ENCODE results near the gene LRRC3. TPM values are rescaled to one million over a fixed set of nuclear protein-coding genes. Genes with fewer than 3 reads are reported as not detected.

Gene LRRC3
- total and polyA plus RNA-seq, 4 donors: 3.0 to 14.2 (median 7.5) TPM

GRCh38 chr21:44456214-44456914 lies 1.1 kb downstream of the LRRC3 start:
- no peak for TF ChIP-seq NR2F2 (IDR thresholded peaks at IDR 0.05)
- no peak for TF ChIP-seq FOXA2 (IDR thresholded peaks at IDR 0.05)
- TF ChIP-seq SP1 (IDR thresholded peaks at IDR 0.05): no peak
- no peak for TF ChIP-seq MAX (IDR thresholded peaks at IDR 0.05)
- TF ChIP-seq REST (IDR thresholded peaks at IDR 0.05): no peak
- TF ChIP-seq GABPA (IDR thresholded peaks at IDR 0.05 in 1 of 2, conservative IDR thresholded peaks at IDR 0.05 in 1 of 2): no peak
- TF ChIP-seq, protein P1, sequence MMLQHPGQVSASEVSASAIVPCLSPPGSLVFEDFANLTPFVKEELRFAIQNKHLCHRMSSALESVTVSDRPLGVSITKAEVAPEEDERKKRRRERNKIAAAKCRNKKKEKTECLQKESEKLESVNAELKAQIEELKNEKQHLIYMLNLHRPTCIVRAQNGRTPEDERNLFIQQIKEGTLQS (IDR thresholded peaks at IDR 0.05): no peak
- TF ChIP-seq HNF4A (conservative IDR thresholded peaks at IDR 0.05): no peak
- TF ChIP-seq, protein P2, sequence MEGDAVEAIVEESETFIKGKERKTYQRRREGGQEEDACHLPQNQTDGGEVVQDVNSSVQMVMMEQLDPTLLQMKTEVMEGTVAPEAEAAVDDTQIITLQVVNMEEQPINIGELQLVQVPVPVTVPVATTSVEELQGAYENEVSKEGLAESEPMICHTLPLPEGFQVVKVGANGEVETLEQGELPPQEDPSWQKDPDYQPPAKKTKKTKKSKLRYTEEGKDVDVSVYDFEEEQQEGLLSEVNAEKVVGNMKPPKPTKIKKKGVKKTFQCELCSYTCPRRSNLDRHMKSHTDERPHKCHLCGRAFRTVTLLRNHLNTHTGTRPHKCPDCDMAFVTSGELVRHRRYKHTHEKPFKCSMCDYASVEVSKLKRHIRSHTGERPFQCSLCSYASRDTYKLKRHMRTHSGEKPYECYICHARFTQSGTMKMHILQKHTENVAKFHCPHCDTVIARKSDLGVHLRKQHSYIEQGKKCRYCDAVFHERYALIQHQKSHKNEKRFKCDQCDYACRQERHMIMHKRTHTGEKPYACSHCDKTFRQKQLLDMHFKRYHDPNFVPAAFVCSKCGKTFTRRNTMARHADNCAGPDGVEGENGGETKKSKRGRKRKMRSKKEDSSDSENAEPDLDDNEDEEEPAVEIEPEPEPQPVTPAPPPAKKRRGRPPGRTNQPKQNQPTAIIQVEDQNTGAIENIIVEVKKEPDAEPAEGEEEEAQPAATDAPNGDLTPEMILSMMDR (IDR thresholded peaks at IDR 0.05; ENCODE audit: low read depth, low read length, missing input control): no peak
- TF ChIP-seq TAF1 (conservative IDR thresholded peaks at IDR 0.05): no peak
- TF ChIP-seq RAD21 (IDR thresholded peaks at IDR 0.05): no peak
- no peak for TF ChIP-seq JUND (IDR thresholded peaks at IDR 0.05)
- Histone ChIP-seq H3K9ac (ENCODE audit: low read depth in 1 of 2, low read length in 2 of 2) (peak overlapping the region; percentile 59 to 82), H3K27me3 (ENCODE audit: control insufficient read depth in 4 of 4, insufficient read depth in 4 of 4, low read length in 3 of 4) (no peaks in the 10 kb centered on the region), H3K36me3 (ENCODE audit: control insufficient read depth in 4 of 4, insufficient read depth in 3 of 4, low read depth in 1 of 4, low read length in 3 of 4) (no peaks in the 10 kb centered on the region), H3K4me3 (ENCODE audit: low read depth in 1 of 3, low read length in 3 of 3) (peak overlapping the region; percentile 41 to 91 (median 68)), H3K9me3 (ENCODE audit: control insufficient read depth in 4 of 4, low read length in 3 of 4) (no peaks in the 10 kb centered on the region), H3K27ac (ENCODE audit: low read depth in 1 of 2, low read length in 2 of 2) (peak overlapping the region; percentile 69 to 94), H3K4me1 (ENCODE audit: control insufficient read depth in 4 of 4, insufficient read depth in 4 of 4, low read length in 3 of 4) (peaks cover 20 to 61% (median 42%) of the 10 kb centered on the region in 4 donors)
- no peak for DNase-seq (ENCODE audit: low spot score)
- 41% methylated on average over 35 of the region's 35 CpGs for WGBS

GRCh38 chr21:44456915-44457736 lies 1.8 kb downstream of the LRRC3 start:
- peak overlapping the region; percentile 67 to 75 for H3K9ac ChIP-seq (ENCODE audit: low read depth in 1 of 2, low read length in 2 of 2)
- DNase-seq (ENCODE audit: low spot score): no peak
- H3K4me1 ChIP-seq (ENCODE audit: control insufficient read depth in 4 of 4, insufficient read depth in 4 of 4, low read length in 3 of 4): peaks cover 23 to 69% (median 46%) of the 10 kb centered on the region in 4 donors
- no peak for TF ChIP-seq SP1 (IDR thresholded peaks at IDR 0.05)
- TF ChIP-seq, protein P2 (IDR thresholded peaks at IDR 0.05; ENCODE audit: low read depth, low read length, missing input control): no peak
- no peaks in the 10 kb centered on the region for H3K36me3 ChIP-seq (ENCODE audit: control insufficient read depth in 4 of 4, insufficient read depth in 3 of 4, low read depth in 1 of 4, low read length in 3 of 4)
- peak overlapping the region; percentile 69 to 94 for H3K27ac ChIP-seq (ENCODE audit: low read depth in 1 of 2, low read length in 2 of 2)
- H3K4me3 ChIP-seq (ENCODE audit: low read depth in 1 of 3, low read length in 3 of 3): peak overlapping the region in 2 of 3 donors; percentile 68 to 91
- H3K9me3 ChIP-seq (ENCODE audit: control insufficient read depth in 4 of 4, low read length in 3 of 4): no peaks in the 10 kb centered on the region
- WGBS: 63% methylated on average over 44 of the region's 44 CpGs
- no peaks in the 10 kb centered on the region for H3K27me3 ChIP-seq (ENCODE audit: control insufficient read depth in 4 of 4, insufficient read depth in 4 of 4, low read length in 3 of 4)
